K562 (cell line): ENCODE data around the gene STK11. TPM values are rescaled to one million over a fixed set of nuclear protein-coding genes. Genes with fewer than 3 reads are reported as not detected.

Experiments
- CBX3 ChIP-seq, 2 experiments: IDR thresholded peaks; 1 replicate in 1 of 2; 2 replicates in 1 of 2; pipeline ENCODE4 v1.6.1; 2012; ENCODE audit warnings: inconsistent platforms in 2 of 2, low read length in 2 of 2, borderline replicate concordance in 1 of 2, control low read depth in 1 of 2
- CHD4 ChIP-seq: fragments of 200-600 bp; sonication (generic); IDR thresholded peaks from 3 replicates; pipeline ENCODE4 v1.6.1; 2012; ENCODE audit warnings: low read depth, mild to moderate bottlenecking, mixed read lengths, low read length, inconsistent platforms; ENCODE audit not compliant: insufficient read depth, insufficient replicate concordance, poor library complexity, severe bottlenecking
- CXXC5 ChIP-seq: fragments of 250-450 bp; sonication (Bioruptor Pico); IDR thresholded peaks from 2 replicates; pipeline ENCODE4 v1.8.0; 2022; ENCODE audit warnings: inconsistent platforms, mild to moderate bottlenecking, moderate library complexity
- MTA3 ChIP-seq: fragments of 450-650 bp; formaldehyde crosslinking; IDR thresholded peaks from 2 replicates; pipeline ENCODE4 v1.6.1; 2017; ENCODE audit warnings: mild to moderate bottlenecking, borderline replicate concordance
- PHF20 ChIP-seq: fragments of 450-650 bp; IDR thresholded peaks from 2 replicates; pipeline ENCODE4 v1.6.1; 2018; ENCODE audit not compliant: partially characterized antibody
- RCOR1 ChIP-seq, 2 experiments: IDR thresholded peaks; 2 replicates each; pipeline ENCODE4 v1.6.1; 2012; ENCODE audit warnings: low read depth in 2 of 2, low read length in 2 of 2, borderline replicate concordance in 1 of 2, improper control_type of control experiment in 1 of 2
- TCFL5 ChIP-seq: fragments of 250-450 bp; sonication (Bioruptor Pico); conservative IDR thresholded peaks from 2 replicates; pipeline ENCODE4 v1.6.1; 2021; ENCODE audit warnings: mild to moderate bottlenecking, moderate library complexity, matching md5 sums
- polyA plus RNA-seq, 8 experiments: library from polyadenylated mRNA; depleted of rRNA in 4 of 8; stranded (reverse) in 5 of 8; unstranded in 3 of 8; fragments of >200 nt; fragmentation: Nextera tagmentation in 2 of 8; fragmentation: Illumina TruSeq in 1 of 8; extraction: Ambion mirVana in 2 of 8; extraction: Trizol in 1 of 8; gene quantifications; 2 replicates each; pipeline versions ENCODE4 v1.2.1 to v1.2.3, GENCODE V29; 2011 to 2014; ENCODE audit warnings: inconsistent platforms in 1 of 8, missing spikeins in 1 of 8
- total RNA-seq, 7 experiments: library from RNA; depleted of rRNA in 6 of 7; stranded (reverse); fragments of >200 nt in 6 of 7; fragmentation: Illumina TruSeq in 2 of 7; extraction: Trizol in 2 of 7; gene quantifications; 2 replicates each; pipeline versions ENCODE4 v1.2.1 to v1.2.3, GENCODE V29; 2011 to 2021; ENCODE audit warnings: low replicate concordance in 1 of 7
- TF ChIP-seq, protein P1 (sequence below): fragments of 200-800 bp; sonication (Bioruptor generic); IDR thresholded peaks from 2 replicates; pipeline ENCODE4 v1.6.1; 2016; ENCODE audit warnings: missing genetic modification characterization, missing compliant biosample characterization
- TF ChIP-seq, protein P2 (sequence below): sonication (generic); formaldehyde crosslinking; IDR thresholded peaks from 2 replicates; pipeline ENCODE4 v1.8.0; 2022; ENCODE audit warnings: mild to moderate bottlenecking, missing genetic modification reagents
- TF ChIP-seq, protein P3 (sequence below): sonication (generic); formaldehyde crosslinking; IDR thresholded peaks from 2 replicates; pipeline ENCODE4 v1.8.0; 2022; ENCODE audit warnings: mild to moderate bottlenecking, low read depth, missing genetic modification reagents
- TF ChIP-seq, protein P4 (sequence below): fragments of 250-450 bp; sonication (Bioruptor Pico); IDR thresholded peaks from 2 replicates; pipeline ENCODE4 v1.5.0; 2021; ENCODE audit warnings: mild to moderate bottlenecking, borderline replicate concordance

STK11 gene
- total and polyA plus RNA-seq, 9 of the 15 experiments (the other 6 are each of a cell fraction or from before 2014, with no cell fraction given) = 0.15 to 96.5 (median 31.7) TPM

DNA sequence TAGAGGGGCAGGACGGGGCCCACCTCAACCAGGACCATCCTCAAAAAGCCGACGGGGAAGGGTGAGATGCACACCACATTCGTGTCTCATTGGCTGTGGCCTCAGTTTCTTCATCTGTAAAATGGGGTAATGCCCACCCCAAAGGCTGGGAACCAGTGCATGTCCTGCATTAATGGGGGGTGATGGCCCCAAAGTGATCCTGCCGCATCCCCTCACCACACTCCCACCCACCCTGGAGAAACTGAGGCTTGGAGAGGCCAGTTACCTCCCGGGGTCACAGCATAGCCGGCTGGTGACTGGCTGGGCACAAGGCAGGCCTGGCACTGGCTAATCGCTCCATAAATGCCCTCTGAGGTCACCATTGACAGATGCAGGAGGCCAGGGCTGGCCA lies 42.2 kb downstream of the STK11 start (continued):
- TF ChIP-seq, protein P1, sequence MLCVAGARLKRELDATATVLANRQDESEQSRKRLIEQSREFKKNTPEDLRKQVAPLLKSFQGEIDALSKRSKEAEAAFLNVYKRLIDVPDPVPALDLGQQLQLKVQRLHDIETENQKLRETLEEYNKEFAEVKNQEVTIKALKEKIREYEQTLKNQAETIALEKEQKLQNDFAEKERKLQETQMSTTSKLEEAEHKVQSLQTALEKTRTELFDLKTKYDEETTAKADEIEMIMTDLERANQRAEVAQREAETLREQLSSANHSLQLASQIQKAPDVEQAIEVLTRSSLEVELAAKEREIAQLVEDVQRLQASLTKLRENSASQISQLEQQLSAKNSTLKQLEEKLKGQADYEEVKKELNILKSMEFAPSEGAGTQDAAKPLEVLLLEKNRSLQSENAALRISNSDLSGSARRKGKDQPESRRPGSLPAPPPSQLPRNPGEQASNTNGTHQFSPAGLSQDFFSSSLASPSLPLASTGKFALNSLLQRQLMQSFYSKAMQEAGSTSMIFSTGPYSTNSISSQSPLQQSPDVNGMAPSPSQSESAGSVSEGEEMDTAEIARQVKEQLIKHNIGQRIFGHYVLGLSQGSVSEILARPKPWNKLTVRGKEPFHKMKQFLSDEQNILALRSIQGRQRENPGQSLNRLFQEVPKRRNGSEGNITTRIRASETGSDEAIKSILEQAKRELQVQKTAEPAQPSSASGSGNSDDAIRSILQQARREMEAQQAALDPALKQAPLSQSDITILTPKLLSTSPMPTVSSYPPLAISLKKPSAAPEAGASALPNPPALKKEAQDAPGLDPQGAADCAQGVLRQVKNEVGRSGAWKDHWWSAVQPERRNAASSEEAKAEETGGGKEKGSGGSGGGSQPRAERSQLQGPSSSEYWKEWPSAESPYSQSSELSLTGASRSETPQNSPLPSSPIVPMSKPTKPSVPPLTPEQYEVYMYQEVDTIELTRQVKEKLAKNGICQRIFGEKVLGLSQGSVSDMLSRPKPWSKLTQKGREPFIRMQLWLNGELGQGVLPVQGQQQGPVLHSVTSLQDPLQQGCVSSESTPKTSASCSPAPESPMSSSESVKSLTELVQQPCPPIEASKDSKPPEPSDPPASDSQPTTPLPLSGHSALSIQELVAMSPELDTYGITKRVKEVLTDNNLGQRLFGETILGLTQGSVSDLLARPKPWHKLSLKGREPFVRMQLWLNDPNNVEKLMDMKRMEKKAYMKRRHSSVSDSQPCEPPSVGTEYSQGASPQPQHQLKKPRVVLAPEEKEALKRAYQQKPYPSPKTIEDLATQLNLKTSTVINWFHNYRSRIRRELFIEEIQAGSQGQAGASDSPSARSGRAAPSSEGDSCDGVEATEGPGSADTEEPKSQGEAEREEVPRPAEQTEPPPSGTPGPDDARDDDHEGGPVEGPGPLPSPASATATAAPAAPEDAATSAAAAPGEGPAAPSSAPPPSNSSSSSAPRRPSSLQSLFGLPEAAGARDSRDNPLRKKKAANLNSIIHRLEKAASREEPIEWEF (CRISPR knock-in tag) = no peak
- TF ChIP-seq, protein P2, sequence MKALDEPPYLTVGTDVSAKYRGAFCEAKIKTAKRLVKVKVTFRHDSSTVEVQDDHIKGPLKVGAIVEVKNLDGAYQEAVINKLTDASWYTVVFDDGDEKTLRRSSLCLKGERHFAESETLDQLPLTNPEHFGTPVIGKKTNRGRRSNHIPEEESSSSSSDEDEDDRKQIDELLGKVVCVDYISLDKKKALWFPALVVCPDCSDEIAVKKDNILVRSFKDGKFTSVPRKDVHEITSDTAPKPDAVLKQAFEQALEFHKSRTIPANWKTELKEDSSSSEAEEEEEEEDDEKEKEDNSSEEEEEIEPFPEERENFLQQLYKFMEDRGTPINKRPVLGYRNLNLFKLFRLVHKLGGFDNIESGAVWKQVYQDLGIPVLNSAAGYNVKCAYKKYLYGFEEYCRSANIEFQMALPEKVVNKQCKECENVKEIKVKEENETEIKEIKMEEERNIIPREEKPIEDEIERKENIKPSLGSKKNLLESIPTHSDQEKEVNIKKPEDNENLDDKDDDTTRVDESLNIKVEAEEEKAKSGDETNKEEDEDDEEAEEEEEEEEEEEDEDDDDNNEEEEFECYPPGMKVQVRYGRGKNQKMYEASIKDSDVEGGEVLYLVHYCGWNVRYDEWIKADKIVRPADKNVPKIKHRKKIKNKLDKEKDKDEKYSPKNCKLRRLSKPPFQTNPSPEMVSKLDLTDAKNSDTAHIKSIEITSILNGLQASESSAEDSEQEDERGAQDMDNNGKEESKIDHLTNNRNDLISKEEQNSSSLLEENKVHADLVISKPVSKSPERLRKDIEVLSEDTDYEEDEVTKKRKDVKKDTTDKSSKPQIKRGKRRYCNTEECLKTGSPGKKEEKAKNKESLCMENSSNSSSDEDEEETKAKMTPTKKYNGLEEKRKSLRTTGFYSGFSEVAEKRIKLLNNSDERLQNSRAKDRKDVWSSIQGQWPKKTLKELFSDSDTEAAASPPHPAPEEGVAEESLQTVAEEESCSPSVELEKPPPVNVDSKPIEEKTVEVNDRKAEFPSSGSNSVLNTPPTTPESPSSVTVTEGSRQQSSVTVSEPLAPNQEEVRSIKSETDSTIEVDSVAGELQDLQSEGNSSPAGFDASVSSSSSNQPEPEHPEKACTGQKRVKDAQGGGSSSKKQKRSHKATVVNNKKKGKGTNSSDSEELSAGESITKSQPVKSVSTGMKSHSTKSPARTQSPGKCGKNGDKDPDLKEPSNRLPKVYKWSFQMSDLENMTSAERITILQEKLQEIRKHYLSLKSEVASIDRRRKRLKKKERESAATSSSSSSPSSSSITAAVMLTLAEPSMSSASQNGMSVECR = 0 out of 2 replicates have a peak, but pooled peaks have one; percentile 1
- no peak; the same call in 1 of the 2 replicates for TF ChIP-seq CXXC5
- TF ChIP-seq, protein P3, sequence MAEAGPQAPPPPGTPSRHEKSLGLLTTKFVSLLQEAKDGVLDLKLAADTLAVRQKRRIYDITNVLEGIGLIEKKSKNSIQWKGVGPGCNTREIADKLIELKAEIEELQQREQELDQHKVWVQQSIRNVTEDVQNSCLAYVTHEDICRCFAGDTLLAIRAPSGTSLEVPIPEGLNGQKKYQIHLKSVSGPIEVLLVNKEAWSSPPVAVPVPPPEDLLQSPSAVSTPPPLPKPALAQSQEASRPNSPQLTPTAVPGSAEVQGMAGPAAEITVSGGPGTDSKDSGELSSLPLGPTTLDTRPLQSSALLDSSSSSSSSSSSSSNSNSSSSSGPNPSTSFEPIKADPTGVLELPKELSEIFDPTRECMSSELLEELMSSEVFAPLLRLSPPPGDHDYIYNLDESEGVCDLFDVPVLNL (CRISPR knock-in tag) = no peak
- peak; percentile 48 for TF ChIP-seq PHF20
- 0 out of 2 replicates have a peak, but pooled peaks have one; percentile 6 for TF ChIP-seq MTA3
- TF ChIP-seq, protein P4, sequence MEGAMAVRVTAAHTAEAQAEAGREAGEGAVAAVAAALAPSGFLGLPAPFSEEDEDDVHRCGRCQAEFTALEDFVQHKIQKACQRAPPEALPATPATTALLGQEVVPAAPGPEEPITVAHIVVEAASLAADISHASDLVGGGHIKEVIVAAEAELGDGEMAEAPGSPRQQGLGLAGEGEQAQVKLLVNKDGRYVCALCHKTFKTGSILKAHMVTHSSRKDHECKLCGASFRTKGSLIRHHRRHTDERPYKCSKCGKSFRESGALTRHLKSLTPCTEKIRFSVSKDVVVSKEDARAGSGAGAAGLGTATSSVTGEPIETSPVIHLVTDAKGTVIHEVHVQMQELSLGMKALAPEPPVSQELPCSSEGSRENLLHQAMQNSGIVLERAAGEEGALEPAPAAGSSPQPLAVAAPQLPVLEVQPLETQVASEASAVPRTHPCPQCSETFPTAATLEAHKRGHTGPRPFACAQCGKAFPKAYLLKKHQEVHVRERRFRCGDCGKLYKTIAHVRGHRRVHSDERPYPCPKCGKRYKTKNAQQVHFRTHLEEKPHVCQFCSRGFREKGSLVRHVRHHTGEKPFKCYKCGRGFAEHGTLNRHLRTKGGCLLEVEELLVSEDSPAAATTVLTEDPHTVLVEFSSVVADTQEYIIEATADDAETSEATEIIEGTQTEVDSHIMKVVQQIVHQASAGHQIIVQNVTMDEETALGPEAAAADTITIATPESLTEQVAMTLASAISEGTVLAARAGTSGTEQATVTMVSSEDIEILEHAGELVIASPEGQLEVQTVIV (CRISPR knock-in tag) = no peak
- no peak for TF ChIP-seq TCFL5 (CRISPR knock-in tag)
- peak; percentile 98 for TF ChIP-seq CHD4
- TF ChIP-seq CBX3 (IDR thresholded peaks at IDR 0.05; ENCODE audit: borderline replicate concordance in 1 of 2, low read length in 2 of 2) = peak in 1 of 2 experiments; percentile 40; a peak in 2 of 3 replicates
- peak; percentile 29 to 82; a peak in 2 of 4 replicates for TF ChIP-seq RCOR1 (IDR thresholded peaks at IDR 0.05; ENCODE audit: borderline replicate concordance in 1 of 2, low read depth in 2 of 2, low read length in 2 of 2)
